Stimulated activated CD4-positive, alpha-beta T cell treated with anti-CD3 and anti-CD28 coated beads, Interleukin-12 subunit alpha, Interleukin-12 subunit beta, amount 100 ng/mL, for 4 hours (primary cell): ENCODE data around the gene DOHH.

ENCODE experiments used
- DNase-seq: peaks from one replicate; pipeline ENCODE4 v3.0.0-alpha.2; 2020

Gene DOHH

GRCh38 chr19:3476830-3477229 lies 23.6 kb downstream of the DOHH start:
- DNase-seq = no peak

- no peak for DNase-seq
Observed at GRCh38 chr19:3475449-3475848, 25.0 kb downstream of the DOHH start.

DNA sequence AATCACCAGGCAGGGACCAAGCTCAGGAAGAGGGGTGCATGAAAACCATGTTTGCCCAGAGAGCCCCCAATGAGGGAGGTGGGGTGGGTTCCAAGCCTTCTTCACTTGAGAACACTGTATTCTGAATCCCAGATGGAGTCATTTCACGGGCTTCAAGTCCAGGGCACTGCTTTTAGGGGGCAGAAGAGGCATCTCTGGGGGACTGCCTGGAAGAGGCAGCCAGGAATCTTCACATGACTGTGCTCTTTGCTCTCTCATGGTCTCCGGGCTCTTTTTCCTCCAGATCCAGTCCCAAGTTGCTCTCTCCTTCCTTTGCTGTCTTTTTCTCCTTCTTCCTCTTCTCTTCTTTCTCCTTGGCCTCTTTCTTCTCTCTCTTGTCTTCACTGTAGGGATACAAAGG lies 25.9 kb downstream of the DOHH start:
- no peak for DNase-seq

DNA sequence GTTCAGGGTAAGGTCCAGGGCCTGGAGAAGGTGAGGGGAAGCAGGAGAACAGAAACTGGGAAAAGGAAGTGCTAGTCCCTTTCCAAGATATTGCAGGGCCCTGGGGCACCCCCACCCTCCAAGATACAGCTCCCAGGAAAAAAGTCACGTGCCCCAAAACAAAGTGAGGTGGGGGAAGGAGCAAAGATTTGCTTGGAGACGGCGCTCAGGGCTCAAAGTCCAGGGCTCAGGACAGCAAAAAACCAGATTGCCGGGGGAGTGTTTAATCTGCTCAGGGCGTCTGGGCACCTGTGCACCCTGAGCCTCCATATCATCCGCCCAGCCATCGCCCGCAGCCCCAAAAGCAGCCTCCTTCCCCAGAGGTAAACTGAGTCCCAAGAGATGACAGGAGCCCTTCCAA lies 26.5 kb downstream of the DOHH start:
- no peak for DNase-seq

DNA sequence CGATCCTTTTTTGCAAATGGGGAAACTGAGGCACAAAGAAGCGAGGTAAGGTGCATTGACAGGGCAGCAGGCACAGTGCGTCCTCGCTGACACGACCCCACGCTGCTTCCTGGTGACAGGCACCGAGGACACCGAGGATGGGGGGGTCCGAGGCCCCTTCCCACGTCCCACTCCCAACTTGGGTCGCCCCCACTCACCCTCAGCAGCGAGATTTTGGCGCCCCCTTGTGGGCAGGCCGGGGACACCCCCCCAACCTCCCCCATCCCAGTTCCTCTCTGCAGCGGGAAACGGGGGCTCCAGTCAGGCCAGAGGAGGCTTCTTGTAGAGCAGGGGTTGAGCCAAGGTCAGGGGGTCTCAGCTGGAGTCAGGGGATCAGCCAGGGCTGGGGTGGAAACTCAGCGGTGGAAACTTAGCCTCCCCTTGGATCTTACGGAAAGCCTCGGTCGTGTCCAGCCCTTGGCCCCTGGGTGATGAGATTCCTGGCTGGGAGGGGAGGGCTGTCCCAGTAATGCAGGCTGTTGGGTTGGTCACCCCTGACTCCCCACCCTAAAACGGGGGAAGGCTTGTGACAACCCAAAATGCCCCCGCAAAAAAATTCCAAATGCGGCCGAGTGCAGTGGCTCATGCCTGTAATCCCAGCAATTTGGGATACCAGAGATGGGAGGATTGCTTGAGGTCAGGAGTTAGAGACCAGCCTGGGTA lies 28.4 kb downstream of the DOHH start:
- peak; percentile 36 for DNase-seq

GRCh38 chr19:3470500-3471128 lies 29.9 kb downstream of the DOHH start:
- DNase-seq = no peak

GRCh38 chr19:3469638-3470499 lies 30.6 kb downstream of the DOHH start:
- DNase-seq = no peak

DNA sequence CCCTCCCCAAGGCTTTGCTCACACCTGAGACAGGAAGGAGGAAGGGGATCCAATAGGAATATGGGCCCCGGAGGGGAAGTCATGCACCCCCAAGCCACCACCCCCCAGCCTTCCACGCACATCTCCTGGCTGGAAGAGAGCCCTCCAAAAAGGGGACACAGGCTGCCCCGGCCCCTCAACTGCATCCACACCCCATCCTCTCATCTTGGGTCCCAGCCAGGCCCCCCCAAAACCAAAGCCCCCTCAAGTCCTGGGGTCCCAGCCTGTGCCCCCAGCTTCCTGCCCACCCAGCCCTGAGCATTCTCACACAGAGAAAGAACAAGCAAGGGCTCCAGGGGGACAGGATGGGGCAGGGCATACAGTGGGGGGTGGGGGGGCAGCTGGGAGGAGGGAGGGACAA lies 32.3 kb downstream of the DOHH start:
- DNase-seq = no peak

DNA sequence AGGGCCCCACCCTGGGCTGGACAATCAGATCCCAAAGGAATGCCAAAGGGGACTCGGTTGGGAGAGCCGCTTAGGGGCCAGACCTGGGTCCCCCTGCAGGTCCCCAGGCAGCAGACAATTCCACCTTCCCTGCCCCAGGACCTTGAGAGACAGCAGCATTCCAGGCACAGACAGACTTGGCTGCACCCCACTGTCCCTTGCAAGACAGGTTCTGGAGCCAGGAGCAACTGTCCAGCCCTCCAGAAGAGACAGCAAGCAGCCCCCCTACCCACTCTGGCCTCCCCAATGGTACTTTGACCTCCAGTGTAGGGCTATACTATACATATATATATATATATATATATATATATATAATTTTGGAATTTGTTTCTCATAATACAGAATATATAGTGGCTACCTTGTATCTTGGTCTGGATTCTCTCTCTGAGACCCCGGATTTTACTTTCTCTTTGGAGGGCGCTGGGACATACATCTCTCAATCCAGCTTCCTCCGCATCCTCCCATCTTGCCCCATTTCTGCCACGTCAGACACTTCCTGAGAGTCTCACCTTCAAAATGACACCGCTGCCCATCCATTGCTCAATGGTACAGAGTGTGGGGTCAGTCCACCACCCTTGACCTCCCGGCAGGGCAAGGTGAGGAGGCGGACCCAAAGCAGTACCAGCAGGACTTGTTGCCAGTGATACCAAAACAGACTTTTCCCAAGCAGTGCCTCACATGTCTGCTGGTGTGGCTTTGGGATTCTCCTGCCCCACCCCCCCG lies 32.9 kb downstream of the DOHH start:
- no peak for DNase-seq

DNA sequence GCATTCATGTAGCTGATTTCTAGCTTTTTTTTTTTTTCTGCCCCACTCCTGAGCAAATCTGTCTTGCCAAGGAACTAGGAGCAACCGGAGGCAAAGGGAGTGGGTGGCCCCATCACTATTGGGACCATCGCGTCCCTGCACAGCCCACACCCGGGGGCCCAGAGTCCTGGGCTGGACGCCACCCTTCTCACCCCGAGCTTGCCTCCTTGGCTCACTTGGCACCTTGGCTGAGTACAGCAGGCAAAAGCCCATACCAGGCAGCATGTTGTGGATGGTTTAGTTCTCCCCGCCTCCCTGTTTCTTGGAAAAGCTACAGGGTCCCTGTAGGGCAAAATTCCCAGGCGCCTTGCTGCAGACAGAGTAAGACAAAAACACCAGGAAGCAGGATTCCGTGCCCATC lies 33.8 kb downstream of the DOHH start:
- no peak for DNase-seq

GRCh38 chr19:3465552-3465951 lies 34.9 kb downstream of the DOHH start:
- no peak for DNase-seq

DNA sequence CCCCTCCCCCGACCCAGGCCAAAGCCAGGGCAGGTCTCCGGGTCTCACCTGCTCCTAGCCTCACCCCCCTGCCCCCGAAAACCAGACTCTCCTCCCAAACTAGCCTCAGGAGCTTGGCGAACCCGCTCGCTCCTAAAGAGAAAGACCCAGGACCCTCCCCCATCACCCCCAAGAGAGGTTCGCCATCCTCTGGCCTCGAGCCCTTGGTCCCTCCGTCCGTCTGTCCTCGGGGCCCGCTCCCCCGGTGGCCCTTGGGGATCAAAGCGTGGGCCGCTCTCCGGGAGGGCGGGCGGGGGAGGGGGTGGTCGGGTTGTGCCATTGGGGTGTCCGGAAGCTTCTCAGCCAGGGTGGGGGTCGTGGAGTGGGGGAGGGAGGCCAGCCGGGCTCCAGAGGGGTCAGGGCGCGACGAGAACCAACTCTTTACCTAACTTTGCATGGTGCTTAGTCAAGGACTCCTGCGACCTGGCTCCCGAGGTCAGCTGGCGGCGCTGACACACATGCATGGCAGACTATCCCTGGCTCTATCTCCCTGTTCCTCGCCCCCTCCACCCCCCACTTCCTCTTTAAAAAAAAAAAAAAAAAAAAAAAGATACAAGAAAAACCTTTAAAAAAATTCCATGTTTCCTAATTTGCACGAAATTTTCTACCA lies 35.8 kb downstream of the DOHH start:
- DNase-seq = no peak

- DNase-seq = no peak
Observed at GRCh38 chr19:3463714-3464586, 36.5 kb downstream of the DOHH start.

GRCh38 chr19:3462991-3463713 lies 37.3 kb downstream of the DOHH start:
- DNase-seq = no peak

- DNase-seq = no peak
Observed at GRCh38 chr19:3459965-3460582, 40.4 kb downstream of the DOHH start.

DNA sequence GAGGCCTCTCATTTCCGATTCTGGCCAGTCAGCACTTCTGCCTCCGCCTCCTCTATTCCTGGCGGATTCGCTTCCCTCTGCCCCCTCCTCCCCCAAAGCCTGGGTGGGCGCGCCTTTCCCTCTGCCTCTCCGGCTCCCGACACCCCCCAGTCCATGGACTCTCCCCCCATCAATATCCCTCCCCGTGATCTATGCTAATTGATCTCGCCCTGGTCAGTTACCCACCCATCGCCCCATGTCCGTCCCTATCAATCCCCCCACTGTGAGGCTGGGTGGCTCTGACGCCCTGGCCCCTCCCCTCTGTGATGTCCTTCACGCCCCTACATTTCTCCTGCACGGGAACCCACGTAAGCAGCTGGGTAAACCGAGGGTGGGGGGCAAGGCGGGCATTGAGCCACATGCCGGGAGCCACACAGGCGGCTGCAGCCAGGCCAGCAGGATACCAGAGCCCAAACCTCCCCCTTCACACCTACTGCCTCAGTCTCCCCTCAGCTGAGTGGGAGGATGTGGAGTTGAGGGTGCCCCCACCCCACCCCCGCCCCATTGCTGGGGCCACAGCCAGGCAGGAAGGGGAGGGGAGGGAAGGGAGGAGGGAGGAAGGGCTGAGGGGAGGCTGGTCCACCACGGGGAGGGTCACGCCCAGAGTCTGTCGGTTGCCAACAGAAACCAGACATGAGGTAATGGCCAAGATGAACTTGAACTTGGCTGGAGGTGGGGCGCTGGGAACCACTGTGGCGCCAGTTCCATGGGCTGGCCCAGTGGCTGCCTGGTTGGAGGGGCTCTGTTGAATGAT lies 41.2 kb downstream of the DOHH start:
- no peak for DNase-seq

DNA sequence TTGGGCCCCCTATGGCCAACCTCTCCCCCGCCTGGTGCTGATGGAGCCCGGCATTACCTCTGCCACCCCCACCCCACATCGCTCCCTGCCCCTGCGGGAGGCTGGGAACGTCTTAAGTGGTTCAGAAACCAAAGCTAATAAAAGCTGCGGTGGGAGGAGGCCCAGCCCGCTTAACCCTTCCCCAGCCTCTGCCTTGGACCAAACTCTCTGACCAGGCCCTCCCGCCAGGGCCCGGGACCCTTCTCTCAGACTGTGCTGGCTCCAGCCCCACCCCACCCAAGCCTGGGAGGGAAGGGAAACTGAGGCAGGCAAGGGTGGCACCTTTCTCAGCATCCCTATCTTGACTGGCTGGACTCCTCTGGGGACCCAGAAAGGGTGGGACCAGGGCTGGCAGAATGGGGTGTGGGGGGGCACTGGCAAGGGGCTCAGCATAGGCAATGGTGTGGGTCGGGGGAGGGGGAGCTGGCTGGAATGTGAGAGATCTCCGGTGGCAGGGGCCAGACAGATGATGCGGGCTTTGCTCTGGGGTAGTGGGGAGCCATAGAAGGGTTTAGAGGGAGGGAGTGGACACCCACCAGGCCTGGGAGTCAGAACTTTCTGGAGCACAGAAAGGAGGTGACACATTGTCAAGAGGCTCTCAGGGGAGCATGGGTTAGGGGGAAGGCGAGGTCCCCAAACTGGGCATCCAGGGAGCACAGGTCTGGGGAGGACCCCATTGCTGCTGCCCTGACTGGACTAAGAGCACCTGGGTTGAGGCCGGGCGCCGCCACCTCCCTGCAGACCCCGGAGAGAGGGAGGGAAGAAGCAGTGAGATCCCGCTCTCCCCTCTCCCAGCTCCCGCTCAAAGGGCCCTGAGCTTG lies 42.0 kb downstream of the DOHH start:
- DNase-seq = no peak

DNA sequence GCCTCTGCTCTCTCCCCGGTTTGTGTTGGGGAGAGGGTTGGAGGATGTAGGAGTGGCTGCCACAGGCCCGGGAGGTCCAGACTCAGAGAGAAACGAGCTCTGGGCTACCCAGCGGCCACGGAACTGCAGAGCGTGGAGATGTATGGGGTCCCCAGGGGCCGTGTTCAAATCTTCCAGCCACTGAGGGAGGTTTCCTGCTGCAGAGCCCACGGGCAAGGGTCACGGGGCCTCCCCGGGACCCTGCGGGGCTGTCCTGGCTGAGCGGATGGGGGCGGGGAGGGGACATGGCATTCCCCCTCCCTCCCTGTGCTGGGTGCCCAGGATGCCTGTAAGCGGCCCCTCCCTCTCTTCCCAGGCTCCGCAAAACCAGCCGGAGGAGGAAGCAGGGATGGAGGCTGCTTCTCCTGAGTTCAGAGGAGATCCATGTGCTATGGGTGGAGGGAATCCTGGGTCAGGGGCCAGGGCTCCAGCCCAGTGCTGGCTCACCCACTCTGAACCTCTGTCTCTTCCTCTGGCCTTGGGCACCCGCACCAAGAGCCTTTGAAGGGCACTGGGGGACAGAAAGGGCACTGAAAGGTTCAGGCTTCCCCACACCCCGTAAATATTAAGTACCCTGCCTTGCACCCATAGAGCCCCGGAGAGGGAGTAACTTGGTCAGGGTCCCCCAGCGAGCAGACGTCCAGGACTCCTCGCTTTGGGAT lies 42.8 kb downstream of the DOHH start:
- DNase-seq = no peak
